ENCODE results near the gene PCNX2. TPM values are rescaled to one million over a fixed set of nuclear protein-coding genes. Genes with fewer than 3 reads are reported as not detected.

PCNX2 gene
- total RNA-seq, 1 donor from 2014 or later, result 2.2 TPM

- ATAC-seq (ENCODE audit: poor library complexity) (no peak), DNase-seq (no peak)
- intact Hi-C loops (cut with DNase I), result no loop called here
Observed at GRCh38 chr1:232987046-232987773, 308.3 kb downstream of the PCNX2 start.

DNA sequence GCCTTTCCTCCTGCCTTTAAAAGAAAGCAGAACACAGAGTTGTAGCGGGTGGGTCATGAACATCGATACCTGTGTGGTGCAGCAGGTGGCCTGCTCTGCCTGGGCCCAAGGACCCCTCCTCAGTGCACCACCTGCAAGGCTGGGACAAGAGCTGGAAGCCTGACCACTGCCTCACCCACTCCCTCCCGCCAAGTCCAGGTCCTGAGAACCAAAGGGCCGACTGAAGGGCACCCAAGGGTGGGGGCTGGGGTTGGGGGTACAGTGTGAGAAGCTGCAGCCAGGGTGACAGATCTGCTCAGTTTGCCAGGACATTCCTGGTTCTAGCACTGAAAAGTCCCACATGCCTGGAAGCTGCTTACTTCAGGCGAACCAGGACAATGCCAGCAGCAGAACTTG, 309.0 kb downstream of the PCNX2 start:
- intact Hi-C loops (cut with DNase I), result no loop called here
- no peak for DNase-seq
- peak; percentile 53 for ATAC-seq (ENCODE audit: poor library complexity)

GRCh38 chr1:232985882-232986526, 309.5 kb downstream of the PCNX2 start:
- intact Hi-C loops (cut with DNase I), result no loop called here
- no peak for ATAC-seq (ENCODE audit: poor library complexity)
- DNase-seq, result no peak

- DNase-seq (no peak), ATAC-seq (ENCODE audit: poor library complexity) (no peak)
- intact Hi-C loops (cut with DNase I), result no loop called here
Observed at GRCh38 chr1:232984577-232985425, 310.7 kb downstream of the PCNX2 start.

- intact Hi-C loops (cut with DNase I), result no loop called here
- DNase-seq (no peak), ATAC-seq (ENCODE audit: poor library complexity) (no peak)
Observed at GRCh38 chr1:232983817-232984567, 311.5 kb downstream of the PCNX2 start.

GRCh38 chr1:232983375-232983774, 312.1 kb downstream of the PCNX2 start:
- intact Hi-C loops (cut with DNase I), result no loop called here
- ATAC-seq (ENCODE audit: poor library complexity) (no peak), DNase-seq (no peak)

- ATAC-seq (ENCODE audit: poor library complexity), result peak; percentile 44
- no peak for DNase-seq
- intact Hi-C loops (cut with DNase I), result no loop called here
Observed at GRCh38 chr1:232982238-232982944, 313.1 kb downstream of the PCNX2 start.

DNA sequence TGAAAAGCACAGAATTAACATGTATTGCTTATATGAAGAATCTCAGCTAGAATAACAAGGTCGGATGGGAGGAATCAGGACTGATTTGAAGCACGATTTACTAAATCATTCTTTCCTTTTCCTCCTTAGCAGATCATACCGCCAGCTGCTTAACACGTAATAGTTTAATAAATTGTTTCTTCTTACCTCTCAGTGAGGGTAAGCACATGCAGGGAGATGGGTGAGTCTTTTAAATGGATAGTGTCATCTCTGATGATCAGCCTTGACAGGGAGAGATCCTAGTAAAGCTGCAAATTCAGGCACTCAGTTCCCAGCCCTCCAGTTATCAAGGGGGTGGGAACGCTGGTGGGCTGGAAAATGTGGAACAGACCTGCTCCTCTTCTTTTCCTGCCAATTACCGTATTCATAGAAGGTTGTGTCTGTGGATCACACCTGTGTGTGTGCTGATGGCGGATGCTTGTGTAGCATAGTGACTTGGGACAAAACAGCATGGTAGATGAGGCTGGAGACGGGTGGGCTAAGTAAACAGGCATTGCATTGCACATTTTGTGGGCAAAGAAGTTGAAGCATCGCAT, 314.5 kb downstream of the PCNX2 start:
- ATAC-seq (ENCODE audit: poor library complexity) (no peak), DNase-seq (no peak)
- intact Hi-C loops (cut with DNase I), result no loop called here

GRCh38 chr1:232980355-232980978, 315.1 kb downstream of the PCNX2 start:
- no peak for DNase-seq

DNA sequence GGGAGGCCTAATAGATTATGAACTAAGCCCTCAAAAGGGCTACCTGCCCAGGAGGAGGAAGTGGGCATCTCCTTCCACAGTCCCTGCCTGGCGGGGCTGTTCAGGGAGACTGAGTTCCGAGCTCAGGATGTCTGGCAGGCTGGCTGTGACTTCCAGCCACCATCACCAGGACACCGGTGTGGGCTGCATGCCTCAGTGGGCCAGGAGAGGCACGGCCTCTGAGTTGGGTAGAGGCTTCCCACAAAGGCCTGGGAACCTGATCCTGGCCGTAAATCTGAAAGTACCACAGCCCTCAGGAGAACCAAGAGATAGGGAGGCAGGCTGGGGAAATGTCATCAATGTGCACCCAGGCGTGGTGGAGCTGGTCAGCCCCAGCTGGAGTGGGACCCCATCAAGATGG, 316.0 kb downstream of the PCNX2 start:
- no peak for ATAC-seq (ENCODE audit: poor library complexity)
- intact Hi-C loops (cut with DNase I), result no loop called here
- no peak for DNase-seq

More at GRCh38 chr1:232980355-232980978, 315.1 kb downstream of the PCNX2 start:
- ATAC-seq (ENCODE audit: poor library complexity), result no peak
- intact Hi-C loops (cut with DNase I), result no loop called here

DNA sequence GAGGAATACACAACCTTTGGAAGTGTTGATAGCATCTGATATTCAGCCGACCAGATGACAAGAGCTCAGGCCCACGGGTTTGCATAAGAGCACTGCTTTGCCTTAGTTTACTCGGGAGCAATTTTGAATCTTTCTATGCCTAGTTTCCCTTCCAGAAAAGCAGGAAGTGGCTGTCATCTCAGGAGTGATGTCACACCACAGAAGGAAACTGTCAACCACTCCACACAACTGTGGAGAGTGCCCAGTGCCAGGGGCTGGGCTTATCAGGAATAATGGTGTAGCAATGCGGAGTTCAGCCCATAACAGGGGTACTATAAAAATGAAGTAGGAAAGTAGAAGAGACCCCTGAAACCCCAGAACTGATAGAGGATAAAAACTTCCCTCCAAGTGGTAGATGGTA, 316.7 kb downstream of the PCNX2 start:
- intact Hi-C loops (cut with DNase I), result no loop called here
- DNase-seq (no peak), ATAC-seq (ENCODE audit: poor library complexity) (no peak)

GRCh38 chr1:232978091-232978634, 317.4 kb downstream of the PCNX2 start:
- no peak for ATAC-seq (ENCODE audit: poor library complexity)
- intact Hi-C loops (cut with DNase I), result no loop called here
- no peak for DNase-seq

DNA sequence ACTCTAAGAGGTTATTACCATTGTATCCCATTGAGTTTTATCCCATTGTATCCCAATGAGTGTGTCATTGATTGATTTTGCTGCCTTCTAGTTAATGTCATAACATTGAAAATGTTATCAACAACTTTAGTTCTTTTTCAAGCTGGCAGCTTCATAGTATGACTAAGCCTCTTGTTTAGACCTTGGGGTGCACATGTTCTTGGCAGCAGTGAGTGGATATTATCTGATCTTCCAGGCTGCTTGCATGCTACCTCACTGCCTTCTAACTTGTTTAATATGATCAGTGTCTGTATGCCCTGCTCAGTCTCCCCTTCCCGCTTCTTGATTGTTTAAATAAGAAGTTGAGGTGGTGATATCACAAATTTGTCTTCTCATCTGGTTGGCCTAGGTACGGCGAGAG, 320.6 kb downstream of the PCNX2 start:
- DNase-seq (no peak), ATAC-seq (ENCODE audit: poor library complexity) (no peak)
- intact Hi-C loops (cut with DNase I), result no loop called here

- DNase-seq (no peak), ATAC-seq (ENCODE audit: poor library complexity) (no peak)
- intact Hi-C loops (cut with DNase I), result no loop called here
Observed at GRCh38 chr1:232973652-232974611, 321.6 kb downstream of the PCNX2 start.

- intact Hi-C loops (cut with DNase I), result no loop called here
Observed at GRCh38 chr1:232970508-232970907, 325.0 kb downstream of the PCNX2 start.

DNA sequence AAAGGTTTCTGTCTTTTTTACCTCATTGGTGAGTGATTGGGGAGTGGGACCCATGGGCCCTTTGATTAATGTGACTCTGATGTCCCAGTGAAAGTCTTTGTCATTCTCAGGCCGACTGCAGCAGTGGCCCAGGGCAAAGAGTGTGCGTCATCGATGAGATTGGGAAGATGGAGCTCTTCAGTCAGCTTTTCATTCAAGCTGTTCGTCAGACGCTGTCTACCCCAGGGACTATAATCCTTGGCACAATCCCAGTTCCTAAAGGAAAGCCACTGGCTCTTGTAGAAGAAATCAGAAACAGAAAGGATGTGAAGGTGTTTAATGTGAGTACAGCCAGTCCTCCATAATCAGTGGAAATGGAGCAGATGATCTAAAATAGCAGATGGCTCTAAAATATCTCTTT, 325.7 kb downstream of the PCNX2 start:
- DNase-seq (no peak), ATAC-seq (ENCODE audit: poor library complexity) (no peak)
- intact Hi-C loops (cut with DNase I), result loop anchor here (10.0 kb wide), 1 partner anchor 335 kb away; the partner anchor contains the start of gene SIPA1L2

More at GRCh38 chr1:232970508-232970907, 325.0 kb downstream of the PCNX2 start:
- ATAC-seq (ENCODE audit: poor library complexity) (no peak), DNase-seq (no peak)
